HG02970 (cell line): Measurements from ENCODE around the gene DNAJA2.
A peak's percentile ranks its signal among the peaks of the same experiment; 100 is the strongest.
"Not testable (repeated sequence)": the region's sequence is repeated elsewhere in the genome, so short reads cannot be mapped to it uniquely, and the experiment has no call there.

ENCODE experiments used
- ATAC-seq: cut with Tn5 transposase; IDR thresholded peaks from one replicate; pipeline ENCODE4 v1.9.1; 2021; ENCODE audit warnings: mild to moderate bottlenecking, moderate library complexity, moderate number of reproducible peaks; ENCODE audit not compliant: unreplicated experiment, low FRiP score

Gene DNAJA2

GRCh38 chr16:46973207-46973995, at the start of gene DNAJA2:
TSS of gene DNAJA2 (minus strand) at chr16:46973674. CDS start at chr16:46973572, 102 bp downstream.
- ATAC-seq: peak; percentile 86

DNA sequence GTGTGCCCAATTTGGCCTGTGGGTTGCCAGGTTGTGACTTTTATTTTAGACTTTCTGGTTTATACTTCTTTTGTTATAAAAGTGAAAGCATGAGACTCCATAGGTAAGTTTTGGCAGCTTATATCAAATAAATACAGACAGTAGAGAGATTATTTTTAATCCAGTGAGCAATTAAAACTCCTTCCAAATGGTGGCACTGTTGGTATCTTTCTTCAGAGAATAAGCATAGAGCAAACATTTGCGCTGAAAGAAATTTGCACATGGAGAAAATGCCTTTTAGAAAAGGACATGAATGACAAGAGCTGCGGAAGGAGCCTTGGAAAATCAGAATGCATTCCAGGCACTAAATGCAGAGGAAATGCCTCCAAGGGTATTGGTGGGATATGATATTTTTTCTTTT, 46.1 kb upstream of the DNAJA2 start:
- ATAC-seq: no peak

GRCh38 chr16:47018223-47018891, 44.9 kb upstream of the DNAJA2 start:
- ATAC-seq: peak; percentile 96

DNA sequence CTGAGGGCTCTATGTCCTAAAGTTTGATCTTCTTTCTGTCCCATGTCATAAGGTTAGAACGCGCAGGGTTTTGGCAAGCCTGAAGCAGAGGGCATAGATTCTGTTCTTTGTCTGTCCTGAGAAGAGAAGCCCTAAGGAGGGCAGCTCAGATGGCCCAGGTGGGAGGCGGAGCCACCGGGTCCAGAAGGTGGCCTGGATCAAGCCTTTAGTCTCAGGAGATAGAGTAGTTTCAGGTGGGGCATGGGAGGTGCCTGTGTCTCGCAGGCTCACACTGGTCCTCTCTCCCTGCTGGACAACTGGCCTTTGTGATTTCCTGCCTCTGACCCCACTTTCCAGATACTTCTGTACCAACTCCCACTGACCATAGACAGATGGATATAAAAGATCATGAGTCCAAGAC, 44.2 kb upstream of the DNAJA2 start:
- no peak for ATAC-seq

GRCh38 chr16:47016700-47017133, 43.2 kb upstream of the DNAJA2 start:
- ATAC-seq: no peak

GRCh38 chr16:47013910-47014309, 40.4 kb upstream of the DNAJA2 start:
- ATAC-seq: no peak

DNA sequence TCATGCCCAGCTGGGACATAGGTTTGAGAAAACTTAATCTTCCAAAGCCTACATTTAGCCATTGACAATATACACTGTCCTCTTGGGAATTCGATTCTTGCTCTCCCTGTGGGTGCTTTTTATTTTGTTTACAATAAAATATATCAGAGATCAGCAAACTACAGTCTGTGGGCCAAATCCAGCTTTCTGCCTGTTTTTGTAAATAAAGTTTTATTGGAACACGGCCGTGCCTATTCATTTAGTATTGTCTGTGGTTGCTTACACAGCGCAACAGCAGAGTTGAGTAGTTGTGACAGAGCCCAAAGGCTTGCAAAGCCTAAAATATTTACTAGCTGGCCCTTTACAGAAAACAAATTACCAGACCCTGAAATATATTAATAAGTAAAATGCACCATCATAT, 39.7 kb upstream of the DNAJA2 start:
- no peak for ATAC-seq

DNA sequence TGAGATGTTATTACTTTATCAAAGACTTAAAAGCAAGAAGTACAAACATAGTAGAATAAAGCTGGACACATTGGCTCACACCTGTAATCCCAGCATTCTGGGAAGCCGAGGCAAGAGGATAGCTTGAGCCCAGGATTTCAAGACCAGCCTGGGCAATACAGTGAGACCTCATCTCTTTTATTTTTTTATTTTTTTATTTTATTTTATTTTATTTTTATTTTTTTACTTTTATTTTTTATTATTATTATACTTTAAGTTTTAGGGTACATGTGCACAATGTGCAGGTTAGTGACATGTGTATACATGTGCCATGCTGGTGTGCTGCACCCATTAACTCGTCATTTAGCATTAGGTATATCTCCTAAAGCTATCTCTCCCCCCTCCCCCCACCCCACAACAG, 37.3 kb upstream of the DNAJA2 start:
- ATAC-seq: not testable (repeated sequence)

DNA sequence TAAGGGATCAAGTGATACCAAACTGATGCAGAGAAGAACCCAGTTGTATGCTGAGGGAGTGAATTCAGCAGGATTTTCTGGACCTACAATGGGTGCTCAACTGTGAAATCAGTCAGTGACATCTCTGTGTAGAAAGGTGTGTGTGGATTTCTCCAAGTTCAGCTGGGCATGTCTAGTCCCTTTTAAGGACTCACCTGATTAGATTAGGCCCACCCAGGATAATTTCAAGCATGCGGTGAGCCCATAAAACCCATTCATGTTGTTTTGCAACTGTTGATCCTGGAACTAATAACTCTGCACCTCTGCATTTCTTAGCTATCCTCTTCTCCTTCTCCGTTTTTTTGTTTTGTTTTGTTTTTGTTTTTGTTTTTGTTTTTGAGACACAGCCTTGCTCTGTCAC, 35.1 kb upstream of the DNAJA2 start:
- no peak for ATAC-seq

GRCh38 chr16:47008174-47008573, 34.7 kb upstream of the DNAJA2 start:
- no peak for ATAC-seq

GRCh38 chr16:47004652-47005051, 31.2 kb upstream of the DNAJA2 start:
- ATAC-seq: no peak

GRCh38 chr16:47000066-47000465, 26.6 kb upstream of the DNAJA2 start:
- ATAC-seq: not testable (repeated sequence)

DNA sequence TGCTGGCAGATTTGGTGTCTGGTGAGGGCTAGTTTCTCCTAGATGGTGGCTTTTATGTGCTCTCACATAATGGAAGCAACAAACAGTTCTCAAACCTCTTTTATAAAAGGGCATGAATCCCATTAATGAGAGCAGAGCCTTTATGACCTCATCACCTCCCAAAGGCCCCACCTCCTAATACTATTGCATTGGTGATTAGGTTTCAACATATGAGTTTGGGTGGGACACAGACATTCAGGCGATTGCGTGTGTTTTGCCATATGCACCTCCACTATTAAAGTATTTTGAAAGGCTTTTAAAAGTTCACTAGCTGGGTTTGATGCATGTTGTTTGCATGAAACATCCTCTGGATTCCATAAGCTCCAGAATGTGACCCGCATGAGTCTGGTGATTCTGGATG, 24.4 kb upstream of the DNAJA2 start:
- ATAC-seq: no peak

DNA sequence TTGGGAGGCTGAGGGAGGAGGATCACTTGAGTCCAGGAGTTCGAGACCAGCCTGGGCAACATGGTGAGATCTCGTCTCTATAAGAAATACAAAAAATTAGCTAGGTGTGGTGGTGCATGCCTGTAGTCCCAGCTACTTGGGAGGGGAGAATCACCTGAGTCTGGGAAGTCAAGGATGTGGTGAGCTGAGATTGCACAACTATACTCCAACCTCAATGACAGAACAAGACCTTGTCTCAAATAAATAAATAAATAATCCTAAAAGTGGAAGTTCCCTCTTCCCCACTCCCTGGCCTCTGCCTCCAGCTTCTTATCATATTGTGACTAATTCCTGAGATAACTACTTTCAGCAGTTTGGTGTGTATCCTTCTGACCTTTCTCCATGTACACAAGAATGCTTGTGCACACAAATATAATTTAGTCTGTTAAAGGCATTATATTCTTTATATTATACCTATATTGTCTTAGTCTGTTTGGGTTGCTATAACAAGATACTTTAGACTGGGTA, 23.5 kb upstream of the DNAJA2 start:
- ATAC-seq: no peak

- no peak for ATAC-seq
These were observed 22.9 kb upstream of the DNAJA2 start for GRCh38 chr16:46996391-46996790.

DNA sequence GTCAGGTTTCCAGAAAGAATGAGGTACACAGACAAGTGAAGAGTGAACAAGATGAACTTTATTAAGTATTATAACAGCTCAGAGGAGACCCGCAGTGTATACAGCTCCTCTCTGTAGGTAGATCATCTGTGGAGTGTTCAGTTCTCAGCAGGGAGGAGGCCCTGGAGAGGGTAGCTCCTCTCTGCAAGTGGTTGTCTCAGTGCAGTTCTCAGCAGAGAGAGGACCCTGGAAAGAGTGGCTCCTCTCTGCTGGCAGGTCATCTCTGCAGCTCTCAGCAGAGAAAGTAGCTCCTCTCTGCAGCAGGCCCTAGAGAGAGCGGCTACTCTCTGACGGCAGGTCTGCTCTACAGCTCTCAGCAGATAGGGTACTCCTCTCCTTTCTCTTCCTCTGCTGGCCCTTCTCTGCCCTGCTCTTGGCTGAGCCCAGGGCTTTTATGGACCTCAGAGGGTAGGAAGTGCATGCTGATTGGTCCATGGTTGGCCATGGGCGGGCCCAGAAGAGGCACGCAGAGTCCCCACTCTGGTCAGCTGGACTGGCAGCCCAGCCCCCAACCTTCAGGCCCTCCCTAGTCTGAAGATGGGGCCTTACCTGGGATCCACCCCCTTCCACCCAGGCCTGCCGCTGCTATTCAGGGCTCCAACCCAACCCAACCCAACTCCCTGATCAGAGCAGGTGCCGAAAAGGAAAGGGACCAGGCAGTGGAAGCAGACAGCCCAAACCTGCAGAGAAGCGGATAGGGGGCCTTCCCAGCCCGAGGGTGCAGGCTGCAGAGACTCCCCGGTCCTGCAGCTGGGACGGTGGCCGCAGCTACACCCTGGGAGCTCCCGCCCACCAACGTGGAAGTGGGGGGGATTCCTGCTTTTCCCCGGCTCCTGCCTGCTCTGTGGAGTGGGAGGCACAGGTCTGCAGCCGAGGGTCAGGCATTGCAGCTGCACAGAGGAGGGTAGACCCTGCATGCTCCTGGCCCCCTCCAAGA, 18.5 kb upstream of the DNAJA2 start:
- ATAC-seq: no peak

GRCh38 chr16:46986896-46987295, 13.4 kb upstream of the DNAJA2 start:
- ATAC-seq: no peak

DNA sequence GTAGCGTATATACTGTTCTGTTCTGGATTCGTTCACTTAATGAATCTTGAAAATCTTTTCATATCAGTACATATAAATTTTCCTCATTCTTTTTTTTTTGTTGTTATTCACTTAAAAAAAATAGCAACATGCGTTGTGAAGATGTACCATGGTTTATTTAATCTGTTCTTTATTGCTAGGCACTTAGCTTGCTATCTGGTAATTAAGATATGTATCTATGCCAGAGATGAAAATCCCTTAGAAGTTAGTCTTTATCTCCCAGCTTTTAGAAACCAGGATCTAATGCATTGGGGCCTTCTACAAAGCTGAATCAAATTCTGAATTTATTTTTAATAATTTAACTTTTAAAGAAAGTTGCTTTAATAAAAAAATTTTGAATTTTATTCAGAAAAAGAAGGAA, 13.0 kb upstream of the DNAJA2 start:
- ATAC-seq: no peak

DNA sequence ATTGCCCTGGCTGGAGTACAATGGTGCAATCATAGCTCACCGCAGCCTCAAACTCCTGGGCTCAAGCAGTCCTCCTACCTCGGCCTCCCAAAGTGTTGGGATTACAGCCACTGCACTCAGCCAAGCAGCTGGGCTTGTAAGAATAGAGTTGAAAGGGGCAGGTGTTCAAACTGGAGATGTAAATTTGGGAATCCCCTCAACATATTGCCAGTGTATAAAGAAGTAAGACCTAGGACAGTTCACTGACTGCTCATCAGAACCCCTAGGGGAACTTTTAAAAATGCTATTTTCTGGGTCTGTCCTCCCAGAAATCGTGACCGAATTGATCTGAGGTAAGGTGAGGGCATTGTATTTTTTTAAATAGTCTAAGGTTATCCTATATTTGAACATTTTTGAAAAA, 8.9 kb upstream of the DNAJA2 start:
- no peak for ATAC-seq

DNA sequence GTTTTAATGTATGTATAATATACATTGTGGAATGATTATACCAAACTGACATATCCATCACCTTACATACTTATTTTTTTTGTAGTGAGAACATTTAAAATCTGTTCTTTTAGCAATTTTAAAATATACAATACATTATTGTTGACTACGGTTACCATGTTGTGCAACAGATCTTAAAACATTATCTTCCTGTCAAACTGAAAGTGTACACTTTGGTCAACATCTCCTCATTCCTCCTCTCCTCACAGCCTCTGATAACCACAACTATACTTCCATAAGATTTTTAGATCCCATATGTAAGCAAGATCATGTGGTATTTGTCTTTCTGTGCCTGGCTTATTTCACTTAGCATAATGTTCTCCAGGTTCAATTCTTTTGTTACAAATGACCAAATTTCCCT, 7.5 kb upstream of the DNAJA2 start:
- ATAC-seq: no peak

- no peak for ATAC-seq
These were observed 3.1 kb upstream of the DNAJA2 start for GRCh38 chr16:46976550-46976949.
